Gastroesophageal sphincter (tissue), 3 donors: ENCODE results near the gene DGKE.

Source experiments
- CTCF ChIP-seq, 4 experiments: fragments of 200-600 bp in 2 of 4; fragments of 450-650 bp in 2 of 4; sonication (generic) in 1 of 4; IDR thresholded peaks; one replicate each; pipeline ENCODE4 v1.5.1; 2017 to 2019; ENCODE audit warnings: antibody characterized with exemption in 4 of 4, mild to moderate bottlenecking in 2 of 4, moderate library complexity in 2 of 4
- POLR2AphosphoS5 ChIP-seq: sonication (generic); formaldehyde crosslinking; IDR thresholded peaks from one replicate; pipeline ENCODE4 v1.6.1; 2017; ENCODE audit warnings: antibody characterized with exemption

- TF ChIP-seq POLR2AphosphoS5 (no peak), CTCF (IDR thresholded peaks at IDR 0.05) (no peak)
Measured at GRCh38 chr17:56881685-56882295, 47.8 kb downstream of the DGKE start.
